Epithelial cell of prostate (primary cell): ENCODE measurements around the gene MT1E.
"Not testable (repeated sequence)": the region's sequence is repeated elsewhere in the genome, so short reads cannot be mapped to it uniquely, and the experiment has no call there.

ENCODE experiments used
- DNase-seq: peaks from one replicate; pipeline ENCODE4 v3.0.0-alpha.2; 2011; ENCODE audit warnings: low read depth, low spot score
- H3K27ac ChIP-seq: fragments of 450-650 bp; 2 replicates; pipeline ENCODE4 v1.5.1; 2017; ENCODE audit warnings: mild to moderate bottlenecking

The MT1E gene

DNA sequence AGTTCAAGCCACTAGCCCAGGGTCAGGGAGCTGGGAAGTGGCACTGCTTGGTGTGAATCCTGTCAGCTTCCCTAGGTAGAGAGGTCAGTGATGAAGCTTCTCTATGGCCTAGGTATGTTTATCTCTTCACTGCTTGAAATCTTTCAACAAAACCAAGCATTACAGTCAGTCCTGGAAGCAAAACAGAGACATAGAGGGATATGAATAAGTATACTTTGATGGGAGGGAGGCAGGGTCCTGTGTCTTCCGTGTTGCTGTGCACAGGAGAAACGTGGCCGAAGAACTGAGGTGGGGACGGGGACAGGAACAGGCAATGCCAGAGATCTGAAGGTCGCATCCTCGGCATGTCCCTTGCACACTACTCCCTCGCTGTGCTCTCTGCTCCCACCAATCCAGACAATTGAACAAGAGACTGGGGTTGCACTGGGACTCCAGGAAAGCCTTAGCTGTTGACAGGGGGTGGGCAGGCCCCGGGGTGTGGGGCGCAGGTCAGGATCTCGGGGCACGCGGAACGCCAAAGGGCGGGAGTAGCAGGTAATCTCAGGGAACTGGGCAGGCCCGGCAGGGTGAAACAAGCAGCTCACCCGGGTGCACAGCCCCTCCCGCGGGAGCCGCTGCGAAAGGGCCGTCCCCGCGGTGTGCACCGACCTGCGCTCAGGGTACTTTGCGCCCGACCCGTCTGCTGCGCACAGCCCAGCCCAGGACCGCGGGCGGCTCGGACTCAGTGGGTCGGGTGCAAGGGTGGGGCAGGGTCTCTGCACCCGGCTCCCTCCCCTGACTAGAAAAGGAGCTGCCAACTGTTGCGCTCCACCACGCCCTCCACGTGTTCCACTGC lies 43.6 kb downstream of the MT1E start, which contains the start of gene MT1H:
TSS of gene MT1H (plus strand) at position 810 of the 835 bp plus-strand sequence. CDS start 71 bp downstream, outside the sequence.
- DNase-seq: no peak
- no peak within 1 kb of the TSS for H3K27ac ChIP-seq

DNA sequence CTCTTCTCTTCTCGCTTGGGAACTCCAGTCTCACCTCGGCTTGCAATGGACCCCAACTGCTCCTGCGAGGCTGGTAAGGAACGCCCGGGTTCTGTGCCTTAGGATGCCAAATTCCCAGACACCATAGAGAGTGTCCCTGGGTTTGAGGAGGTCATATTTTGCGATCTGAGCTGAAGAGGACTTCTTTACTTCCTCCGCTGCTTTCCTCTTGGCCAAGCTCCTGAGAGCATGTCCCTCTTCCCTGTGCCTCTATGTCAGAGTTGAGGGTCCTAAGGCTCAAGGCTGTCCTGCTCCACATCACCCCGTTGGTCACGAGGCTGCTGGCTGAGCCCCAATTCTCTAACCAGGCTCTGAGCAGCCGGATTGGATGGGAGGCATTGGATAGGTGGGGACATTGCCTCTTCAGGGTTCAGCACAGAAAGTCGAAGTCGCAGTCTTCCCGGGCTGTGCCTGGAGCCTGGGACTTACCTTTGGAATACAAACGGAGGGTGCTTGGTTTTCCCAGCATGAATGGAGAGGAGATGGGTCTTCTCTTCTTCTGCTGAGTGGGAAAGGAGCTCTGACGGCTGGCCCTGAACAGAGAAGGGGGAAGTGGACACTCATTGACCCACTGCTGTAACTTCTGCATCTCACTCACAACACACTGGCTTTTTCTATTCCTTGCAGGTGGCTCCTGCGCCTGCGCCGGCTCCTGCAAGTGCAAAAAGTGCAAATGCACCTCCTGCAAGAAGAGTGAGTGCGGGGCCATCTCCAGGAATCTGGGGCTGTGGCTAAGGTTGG lies 44.4 kb downstream of the MT1E start:
- no peak for DNase-seq
- no peak overlapping the region for H3K27ac ChIP-seq

DNA sequence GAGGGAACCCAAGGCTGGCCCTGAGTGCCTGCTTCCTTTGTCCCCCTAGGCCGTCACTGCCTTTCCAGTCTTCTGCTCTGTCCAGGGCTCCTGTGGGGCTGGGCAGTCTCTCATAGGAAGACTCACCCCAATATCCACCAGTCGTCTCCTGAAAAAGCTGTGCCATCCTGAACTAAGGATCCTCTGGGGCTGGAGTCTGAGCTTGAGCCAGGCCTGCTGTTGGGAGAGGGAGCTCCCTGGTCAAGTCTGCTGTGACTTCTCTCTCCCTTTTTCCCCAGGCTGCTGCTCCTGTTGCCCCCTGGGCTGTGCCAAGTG lies 45.0 kb downstream of the MT1E start:
- DNase-seq: no peak
- H3K27ac ChIP-seq: no peak overlapping the region

DNA sequence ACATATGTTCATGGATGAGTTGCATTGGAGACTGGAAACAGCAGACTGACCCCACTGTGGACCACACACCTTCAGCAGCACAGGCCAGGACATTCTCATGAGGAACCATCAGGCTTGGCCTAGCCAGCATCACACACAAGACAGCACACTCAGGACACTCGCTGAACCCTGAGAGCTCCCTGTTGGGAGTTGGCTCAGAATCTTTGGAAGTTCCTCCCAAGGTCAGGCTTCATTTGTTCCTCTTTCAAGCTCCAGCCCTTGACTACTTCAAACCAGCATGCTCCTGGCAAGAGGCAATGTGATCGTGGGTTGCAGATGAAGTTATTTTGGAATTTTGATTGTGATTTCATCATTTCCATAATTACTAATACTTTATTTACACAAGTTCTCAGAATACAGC lies 46.1 kb downstream of the MT1E start:
- DNase-seq, H3K27ac ChIP-seq: not testable (repeated sequence)

DNA sequence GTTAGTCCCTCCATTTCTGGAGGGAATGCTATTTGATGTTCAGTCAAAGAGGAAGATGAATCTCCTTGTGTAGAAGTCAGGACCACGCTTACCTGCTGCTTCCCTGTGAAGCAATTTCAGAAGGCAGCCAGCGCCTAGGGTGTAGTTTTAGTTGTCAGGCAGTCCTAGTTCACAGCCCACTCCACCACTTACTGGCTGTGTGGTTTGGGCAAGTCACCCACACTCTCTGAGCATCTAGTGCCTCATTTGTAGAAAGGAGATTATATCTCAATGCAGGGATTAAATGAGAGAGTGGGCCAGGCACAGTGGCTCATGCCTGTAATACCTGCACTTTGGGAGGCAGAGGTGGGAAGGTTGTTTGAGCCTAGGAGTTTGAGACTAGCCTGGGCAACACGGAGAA lies 46.6 kb downstream of the MT1E start:
- not testable (repeated sequence) for H3K27ac ChIP-seq, DNase-seq

DNA sequence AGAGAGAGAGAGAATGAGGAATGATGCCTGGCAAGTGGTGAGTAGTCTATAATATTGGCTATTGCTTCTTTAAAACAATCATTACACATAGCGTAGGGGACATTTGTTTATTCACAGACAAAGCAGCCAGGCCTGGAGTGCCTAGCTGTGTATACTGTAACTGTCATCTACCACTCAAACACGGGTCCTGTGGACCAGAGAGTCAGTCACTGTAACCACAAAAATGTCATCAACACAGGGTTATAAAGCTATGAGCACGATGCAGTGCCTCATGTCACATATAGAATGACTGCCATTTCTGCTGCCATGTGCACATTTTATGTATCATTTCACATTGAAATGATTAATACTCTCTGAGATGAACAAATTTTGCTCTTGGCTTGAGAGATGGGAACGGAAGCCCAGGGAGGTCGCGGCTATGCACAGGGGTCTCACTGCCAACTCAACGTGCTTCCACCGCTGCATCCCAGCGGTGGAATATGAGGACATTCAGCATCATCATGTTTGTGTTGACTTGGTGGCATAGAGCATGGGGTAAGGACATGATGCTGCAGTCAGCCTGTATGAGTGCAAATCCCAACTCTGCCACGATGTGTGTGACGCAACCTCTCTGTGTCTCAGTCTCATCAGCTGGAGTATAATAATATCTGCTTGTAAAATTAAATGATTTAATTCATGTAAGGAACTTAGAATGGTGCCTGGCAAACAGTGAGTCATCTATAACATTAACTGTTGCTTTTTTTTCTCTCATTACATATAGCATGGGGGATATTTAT lies 47.4 kb downstream of the MT1E start:
- no peak overlapping the region for H3K27ac ChIP-seq
- no peak for DNase-seq

DNA sequence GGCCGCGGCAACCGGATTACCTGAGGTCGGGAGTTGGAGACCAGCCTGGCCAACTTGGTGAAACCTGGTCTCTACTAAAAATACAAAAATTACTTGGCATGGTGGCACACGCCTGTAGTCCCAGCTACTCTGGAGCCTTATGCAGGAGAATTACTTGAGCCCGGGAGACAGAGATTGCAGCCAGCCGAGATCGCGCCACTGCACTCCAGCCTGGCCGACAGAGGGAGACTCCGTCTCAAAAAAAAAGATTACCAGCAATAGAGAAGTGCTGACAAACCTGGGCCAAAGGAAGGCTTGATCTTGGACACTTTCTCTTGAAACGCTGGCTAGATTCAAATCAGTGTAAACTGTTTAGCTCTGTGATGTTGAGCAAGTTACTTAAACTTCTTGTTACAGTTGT lies 48.3 kb downstream of the MT1E start:
- H3K27ac ChIP-seq: no peak overlapping the region
- DNase-seq: no peak

DNA sequence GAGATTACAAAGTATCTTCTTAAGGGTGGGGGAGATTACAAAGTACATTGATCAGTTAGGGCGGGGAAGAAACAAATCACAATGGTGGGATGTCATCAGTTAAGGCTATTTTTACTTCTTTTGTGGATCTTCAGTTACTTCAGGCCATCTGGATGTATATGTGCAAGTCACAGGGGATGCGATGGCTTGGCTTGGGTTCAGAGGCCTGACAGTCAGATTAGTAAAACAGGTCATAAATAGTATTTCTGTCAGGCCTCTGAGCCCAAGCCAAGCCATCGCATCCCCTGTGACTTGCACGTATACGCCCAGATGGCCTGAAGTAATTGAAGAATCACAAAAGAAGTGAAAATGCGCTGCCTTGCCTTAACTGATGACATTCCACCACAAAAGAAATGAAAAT lies 49.0 kb downstream of the MT1E start:
- H3K27ac ChIP-seq, DNase-seq: not testable (repeated sequence)

DNA sequence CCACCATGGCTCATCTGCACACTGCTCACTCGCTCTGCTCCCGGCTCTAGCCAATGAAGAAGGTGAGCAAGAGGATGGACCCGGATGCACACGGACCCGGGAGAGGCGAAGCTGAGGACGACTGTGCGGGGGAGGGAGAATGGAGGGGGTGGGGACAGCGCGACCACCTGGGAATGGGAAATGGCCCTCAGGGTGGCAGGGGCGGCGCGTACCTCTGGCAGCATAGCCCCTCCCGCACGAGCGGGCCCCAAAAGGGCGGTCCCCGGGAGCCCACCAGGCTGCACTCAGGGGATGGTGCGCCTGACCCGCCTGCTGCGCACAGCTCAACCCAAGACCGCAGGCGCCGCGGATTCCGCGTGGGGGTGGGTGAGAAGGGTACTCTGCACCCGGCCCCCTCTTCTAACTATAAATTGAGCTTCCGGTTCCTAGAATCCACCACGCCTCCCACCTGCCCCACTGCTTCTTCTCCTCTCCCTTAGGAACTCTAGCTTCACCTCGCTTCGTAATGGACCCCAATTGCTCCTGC lies 50.2 kb downstream of the MT1E start:
- no peak overlapping the region for H3K27ac ChIP-seq

More for the DNA sequence above, 50.2 kb downstream of the MT1E start:
- DNase-seq: no peak
